HCT116 (cell line): ENCODE data around the gene TIMM13. TPM values are rescaled to one million over a fixed set of nuclear protein-coding genes. Genes with fewer than 3 reads are reported as not detected.

Experiments
- ATAC-seq: fragments of 200-7000 bp; cut with Tn5 transposase; 2 replicates; pipeline ENCODE4 v1.9.1; 2020; ENCODE audit warnings: mild to moderate bottlenecking, moderate library complexity
- BruUV-seq: library from RNA; stranded (reverse); fragments of 400-500 nt; replicated peaks from 2 replicates; lab custom pipeline; 2021; lab: Mats Ljungman, UMichigan
- CTCF ChIA-PET: fragments of 300-600 bp; sonication (Branson Sonifier 250); formaldehyde crosslinking; loops from one replicate; lab custom pipeline; 2021; ENCODE audit warnings: antibody characterized with exemption; lab: Charles Lee
- POLR2A ChIA-PET: fragments of 300-600, 350-600 bp; sonication (Branson Sonifier 250); formaldehyde crosslinking; loops from one replicate; lab custom pipeline; 2021; ENCODE audit warnings: antibody characterized with exemption; lab: Charles Lee
- RAD21 ChIA-PET, 2 experiments: fragments of 300-600 bp; sonication (Branson Sonifier 250); formaldehyde crosslinking; loops; one replicate each; lab custom pipeline; 2023; ENCODE audit warnings: low total read pairs in 2 of 2; ENCODE audit not compliant: uncharacterized antibody in 2 of 2, unreplicated experiment in 2 of 2, low non-redundant PET in 1 of 2; lab: Charles Lee
- DNase-seq: peaks from one replicate; pipeline ENCODE4 v3.0.0-alpha.2; 2010; ENCODE audit warnings: low read depth, low spot score
- H2AFZ ChIP-seq: fragments of 200-600 bp; shearing (Covaris generic), sonication (generic); 2 replicates; pipeline ENCODE4 v1.6.1; 2017; ENCODE audit warnings: low read depth, mixed run types, mixed read lengths, antibody characterized with exemption, low read length; ENCODE audit not compliant: poor library complexity, severe bottlenecking
- H3K27ac ChIP-seq: 2 replicates; pipeline ENCODE4 v1.5.1; 2012; ENCODE audit warnings: low read depth, low read length
- H3K27me3 ChIP-seq: fragments of 200-600 bp; sonication (generic); 2 replicates; pipeline ENCODE4 v1.6.1; 2016; ENCODE audit warnings: mixed run types, low read length, mixed read lengths; ENCODE audit not compliant: insufficient read depth
- H3K36me3 ChIP-seq, 2 experiments: fragments of 200-500 bp in 1 of 2; fragments of 200-600 bp in 1 of 2; sonication (Bioruptor generic) in 1 of 2; sonication (generic) in 1 of 2; 2 replicates each; pipeline versions ENCODE4 v1.5.1 to v1.6.1; 2014 to 2016; ENCODE audit warnings: low read length in 2 of 2, inconsistent platforms in 1 of 2, mixed read lengths in 1 of 2, mixed run types in 1 of 2; ENCODE audit not compliant: insufficient read depth in 2 of 2, control insufficient read depth in 1 of 2
- H3K4me1 ChIP-seq, 2 experiments: fragments of 200-600 bp in 1 of 2; sonication (generic) in 1 of 2; 2 replicates each; pipeline versions ENCODE4 v1.5.1 to v1.6.1; 2012 to 2017; ENCODE audit warnings: low read length in 2 of 2, inconsistent platforms in 1 of 2, mild to moderate bottlenecking in 1 of 2, mixed read lengths in 1 of 2, mixed run types in 1 of 2, moderate library complexity in 1 of 2; ENCODE audit not compliant: insufficient read depth in 2 of 2, control insufficient read depth in 1 of 2
- H3K4me2 ChIP-seq: fragments of 200-600 bp; sonication (generic); 2 replicates; pipeline ENCODE4 v1.6.1; 2017; ENCODE audit warnings: mixed run types, low read length, mixed read lengths
- H3K4me3 ChIP-seq, 2 experiments: fragments of 200-600 bp in 1 of 2; sonication (generic) in 1 of 2; replicated peaks in 1 of 2; 2 replicates each; pipeline ENCODE4 v1.5.1; 2011 to 2016; ENCODE audit warnings: low read length in 2 of 2, control low read depth in 1 of 2, low read depth in 1 of 2, mild to moderate bottlenecking in 1 of 2, mixed read lengths in 1 of 2, mixed run types in 1 of 2
- H3K79me2 ChIP-seq: fragments of 200-600 bp; sonication (generic); 2 replicates; pipeline ENCODE4 v1.6.1; 2017; ENCODE audit warnings: mild to moderate bottlenecking, mixed run types, low read length, moderate library complexity, mixed read lengths; ENCODE audit not compliant: insufficient read depth
- H3K9ac ChIP-seq: fragments of 200-600 bp; sonication (generic); 2 replicates; pipeline ENCODE4 v1.6.1; 2016; ENCODE audit warnings: low read length, mixed read lengths
- H3K9me2 ChIP-seq: fragments of 200-600 bp; sonication (generic), shearing (Covaris generic); 2 replicates; pipeline ENCODE4 v1.6.1; 2017; ENCODE audit warnings: mixed run types, mild to moderate bottlenecking, moderate library complexity; ENCODE audit not compliant: insufficient read depth
- H3K9me3 ChIP-seq, 2 experiments: fragments of 200-500 bp in 1 of 2; fragments of 200-600 bp in 1 of 2; sonication (Bioruptor generic) in 1 of 2; sonication (generic) in 1 of 2; 2 replicates each; pipeline ENCODE4 v1.6.1; 2014 to 2017; ENCODE audit warnings: low read length in 2 of 2, mixed read lengths in 2 of 2, inconsistent platforms in 1 of 2, low read depth in 1 of 2, mild to moderate bottlenecking in 1 of 2, mixed run types in 1 of 2, moderate library complexity in 1 of 2; ENCODE audit not compliant: control insufficient read depth in 1 of 2, insufficient read depth in 1 of 2
- H4K20me1 ChIP-seq: fragments of 200-600 bp; sonication (generic), shearing (Covaris generic); 2 replicates; pipeline ENCODE4 v1.6.1; 2017; ENCODE audit warnings: mixed run types, mild to moderate bottlenecking, moderate library complexity; ENCODE audit not compliant: insufficient read depth
- CEBPB ChIP-seq: IDR thresholded peaks from 2 replicates; pipeline ENCODE4 v1.6.1; 2012; ENCODE audit warnings: low read depth
- EGR1 ChIP-seq: IDR thresholded peaks from 2 replicates; pipeline ENCODE4 v1.6.1; 2012; ENCODE audit warnings: low read depth
- ELF1 ChIP-seq: IDR thresholded peaks from 2 replicates; pipeline ENCODE4 v1.6.1; 2012; ENCODE audit warnings: low read depth, borderline replicate concordance
- EZH2 ChIP-seq: fragments of 200-600 bp; sonication (generic); IDR thresholded peaks from 2 replicates; pipeline ENCODE4 v1.6.1; 2017; ENCODE audit warnings: antibody characterized with exemption, mixed run types
- EZH2phosphoT487 ChIP-seq: fragments of 200-600 bp; IDR thresholded peaks from 2 replicates; pipeline ENCODE4 v1.6.1; 2018; ENCODE audit warnings: antibody characterized with exemption, borderline replicate concordance
- FOSL1 ChIP-seq: IDR thresholded peaks from 2 replicates; pipeline ENCODE4 v1.6.1; 2012; ENCODE audit warnings: low read depth
- JUND ChIP-seq: IDR thresholded peaks from 2 replicates; pipeline ENCODE4 v1.6.1; 2012
- POLR2A ChIP-seq: IDR thresholded peaks from 2 replicates; pipeline ENCODE4 v1.7.0; 2011; ENCODE audit warnings: borderline replicate concordance; ENCODE audit not compliant: insufficient read depth, insufficient read length; ENCODE audit errors: extremely low read depth
- POLR2AphosphoS5 ChIP-seq: IDR thresholded peaks from 2 replicates; pipeline ENCODE4 v1.6.1; 2011; ENCODE audit warnings: mild to moderate bottlenecking, low read depth, low read length, moderate library complexity
- RAD21 ChIP-seq: IDR thresholded peaks from 2 replicates; pipeline ENCODE4 v1.6.1; 2012; ENCODE audit warnings: low read depth, mild to moderate bottlenecking
- REST ChIP-seq: IDR thresholded peaks from 2 replicates; pipeline ENCODE4 v1.6.1; 2012; ENCODE audit warnings: low read depth
- SIN3A ChIP-seq: IDR thresholded peaks from 2 replicates; pipeline ENCODE4 v1.6.1; 2012; ENCODE audit warnings: low read depth
- SRF ChIP-seq: IDR thresholded peaks from 2 replicates; pipeline ENCODE4 v1.6.1; 2012; ENCODE audit warnings: low read depth
- TCF7L2 ChIP-seq: IDR thresholded peaks from 2 replicates; pipeline ENCODE4 v1.7.0; 2011; ENCODE audit warnings: borderline replicate concordance, inconsistent platforms; ENCODE audit not compliant: insufficient read depth, insufficient read length; ENCODE audit errors: extremely low read depth
- YY1 ChIP-seq: IDR thresholded peaks from 2 replicates; pipeline ENCODE4 v1.6.1; 2011; ENCODE audit warnings: low read length, low read depth, moderate library complexity, mild to moderate bottlenecking; ENCODE audit not compliant: insufficient replicate concordance; ENCODE audit errors: extremely low read depth
- ZBTB33 ChIP-seq: IDR thresholded peaks from 2 replicates; pipeline ENCODE4 v1.6.1; 2011; ENCODE audit warnings: mild to moderate bottlenecking, low read length, moderate library complexity; ENCODE audit not compliant: insufficient replicate concordance; ENCODE audit errors: extremely low read depth
- ZNF274 ChIP-seq: fragments of 200-500 bp; sonication (Bioruptor generic); IDR thresholded peaks from 2 replicates; pipeline ENCODE4 v1.6.1; 2014; ENCODE audit warnings: mild to moderate bottlenecking, low read depth, low read length, inconsistent platforms
- intact Hi-C: fragments of 100-400 bp; cut with micrococcal nuclease; formaldehyde crosslinking; loops from 2 replicates; pipeline ENCODE4 v1.10.0; 2022
- total RNA-seq: library from RNA; stranded (reverse); gene quantifications from one replicate; pipeline ENCODE4 v1.2.1, GENCODE V29; 2021; ENCODE audit not compliant: unreplicated experiment

The TIMM13 gene
- total RNA-seq, 1 experiment from 2014 or later: 151 TPM

- TF ChIP-seq REST (no peak), POLR2A (no peak), ELF1 (no peak), YY1 (no peak), RAD21 (no peak), EGR1 (no peak), EZH2 (no peak), SIN3A (no peak), SRF (no peak), FOSL1 (no peak), JUND (no peak)
Observed at GRCh38 chr19:2451138-2451537, 23.8 kb upstream of the TIMM13 start (continued).

- RAD21 ChIA-PET: no interaction called here
- Histone ChIP-seq H2AFZ (no peak overlapping the region), H3K9ac (no peak overlapping the region), H3K4me1 (no peaks in the 10 kb centered on the region), H3K4me3 (no peak overlapping the region), H3K9me2 (no peaks in the 10 kb centered on the region), H3K27ac (no peak overlapping the region), H3K36me3 (peaks cover 8 to 16% of the 10 kb centered on the region in 2 experiments), H4K20me1 (0 out of 2 replicates have a peak, but pooled peaks cover 10% of the 10 kb centered on the region), H3K27me3 (no peaks in the 10 kb centered on the region), H3K79me2 (peaks cover 93% of the 10 kb centered on the region), H3K9me3 (no peaks in the 10 kb centered on the region), H3K4me2 (no peak overlapping the region)
- CTCF ChIA-PET: no interaction called here
- no TSS peak for BruUV-seq
- POLR2A ChIA-PET: no interaction called here
- no peak for ATAC-seq
- intact Hi-C loops: no loop called here
- no peak for DNase-seq
- TF ChIP-seq EZH2: no peak
- no peak for TF ChIP-seq TCF7L2
- TF ChIP-seq CEBPB: no peak
- no peak for TF ChIP-seq REST
- TF ChIP-seq RAD21: no peak
- no peak for TF ChIP-seq POLR2A
- TF ChIP-seq EZH2phosphoT487: no peak
- no peak for TF ChIP-seq EGR1
- no peak for TF ChIP-seq ZBTB33
- no peak for TF ChIP-seq ZNF274
- no peak for TF ChIP-seq POLR2AphosphoS5
Observed at GRCh38 chr19:2449019-2449418, 21.6 kb upstream of the TIMM13 start.
